Astrocyte (in vitro differentiated cells and primary cell): ENCODE results near the gene NOS1AP. TPM values are rescaled to one million over a fixed set of nuclear protein-coding genes. Genes with fewer than 3 reads are reported as not detected.
"Not testable (repeated sequence)": the region's sequence is repeated elsewhere in the genome, so short reads cannot be mapped to it uniquely, and the experiment has no call there.

Experiments
- DNase-seq: peaks from one replicate; pipeline ENCODE4 v3.0.0-alpha.2; 2010; ENCODE audit warnings: low read depth
- FAIRE-seq: peaks from 2 replicates; lab custom pipeline; 2011; peaks lifted over from hg19 to GRCh38; lab: Jason Lieb, UNC
- H2AFZ ChIP-seq: 2 replicates; pipeline ENCODE4 v1.6.0; 2012; ENCODE audit warnings: low read depth, low read length, inconsistent platforms
- H3K27ac ChIP-seq: 2 replicates; pipeline ENCODE4 v1.5.1; 2011; ENCODE audit warnings: low read depth, low read length, inconsistent platforms
- H3K27me3 ChIP-seq: 2 replicates; pipeline ENCODE4 v1.6.0; 2011; ENCODE audit warnings: low read length, inconsistent platforms; ENCODE audit not compliant: insufficient read depth
- H3K36me3 ChIP-seq: 2 replicates; pipeline ENCODE4 v1.5.1; 2011; ENCODE audit warnings: low read length, inconsistent platforms; ENCODE audit not compliant: insufficient read depth
- H3K4me1 ChIP-seq: 2 replicates; pipeline ENCODE4 v1.5.1; 2011; ENCODE audit warnings: low read length, inconsistent platforms; ENCODE audit not compliant: insufficient read depth
- H3K4me2 ChIP-seq: 2 replicates; pipeline ENCODE4 v1.6.0; 2012; ENCODE audit warnings: low read length, inconsistent platforms
- H3K4me3 ChIP-seq: 2 replicates; pipeline ENCODE4 v1.5.1; 2011; ENCODE audit warnings: low read depth, mild to moderate bottlenecking, low read length, inconsistent platforms; ENCODE audit not compliant: insufficient read depth
- H3K79me2 ChIP-seq: 2 replicates; pipeline ENCODE4 v1.6.0; 2012; ENCODE audit warnings: mild to moderate bottlenecking, low read length, inconsistent platforms; ENCODE audit not compliant: insufficient read depth
- H3K9ac ChIP-seq: 2 replicates; pipeline ENCODE4 v1.6.0; 2012; ENCODE audit warnings: mild to moderate bottlenecking, low read length, inconsistent platforms
- H3K9me3 ChIP-seq: 2 replicates; pipeline ENCODE4 v1.5.1; 2012; ENCODE audit warnings: low read depth, mild to moderate bottlenecking, low read length, inconsistent platforms; ENCODE audit not compliant: insufficient read depth
- H4K20me1 ChIP-seq: 2 replicates; pipeline ENCODE4 v1.6.0; 2012; ENCODE audit warnings: low read length, inconsistent platforms; ENCODE audit not compliant: insufficient read depth
- H3K27ac Mint-ChIP-seq: one replicate; pipeline ENCODE4 v1.8.0; 2021; ENCODE audit warnings: mild to moderate bottlenecking, mixed read lengths; ENCODE audit not compliant: unreplicated experiment
- H3K27me3 Mint-ChIP-seq: one replicate; pipeline ENCODE4 v1.8.0; 2021; ENCODE audit warnings: low read depth, mixed read lengths; ENCODE audit not compliant: unreplicated experiment
- H3K36me3 Mint-ChIP-seq: one replicate; pipeline ENCODE4 v1.8.0; 2021; ENCODE audit warnings: low read depth, mixed read lengths; ENCODE audit not compliant: unreplicated experiment
- H3K4me1 Mint-ChIP-seq: one replicate; pipeline ENCODE4 v1.8.0; 2021; ENCODE audit warnings: low read depth, mixed read lengths; ENCODE audit not compliant: unreplicated experiment
- H3K4me3 Mint-ChIP-seq: one replicate; pipeline ENCODE4 v1.8.0; 2021; ENCODE audit warnings: mild to moderate bottlenecking, moderate library complexity, mixed read lengths; ENCODE audit not compliant: unreplicated experiment
- H3K9me3 Mint-ChIP-seq: one replicate; pipeline ENCODE4 v1.8.0; 2021; ENCODE audit warnings: mild to moderate bottlenecking, mixed read lengths; ENCODE audit not compliant: unreplicated experiment
- EZH2 ChIP-seq: IDR thresholded peaks from 2 replicates; pipeline ENCODE4 v1.6.1; 2012; ENCODE audit warnings: mild to moderate bottlenecking, low read length, inconsistent platforms; ENCODE audit not compliant: insufficient read depth
- total RNA-seq: library from RNA; stranded (reverse); gene quantifications from 2 replicates; pipeline ENCODE4 v1.2.1, GENCODE V29; 2021
- TF ChIP-seq, protein P1 (sequence below): IDR thresholded peaks from 2 replicates; pipeline ENCODE4 v1.5.1; 2011; ENCODE audit warnings: low read depth, mild to moderate bottlenecking, inconsistent platforms, low read length, moderate library complexity; ENCODE audit not compliant: insufficient read depth

Gene NOS1AP
- total RNA-seq, 1 donor from 2014 or later, result 1.2 TPM

DNA sequence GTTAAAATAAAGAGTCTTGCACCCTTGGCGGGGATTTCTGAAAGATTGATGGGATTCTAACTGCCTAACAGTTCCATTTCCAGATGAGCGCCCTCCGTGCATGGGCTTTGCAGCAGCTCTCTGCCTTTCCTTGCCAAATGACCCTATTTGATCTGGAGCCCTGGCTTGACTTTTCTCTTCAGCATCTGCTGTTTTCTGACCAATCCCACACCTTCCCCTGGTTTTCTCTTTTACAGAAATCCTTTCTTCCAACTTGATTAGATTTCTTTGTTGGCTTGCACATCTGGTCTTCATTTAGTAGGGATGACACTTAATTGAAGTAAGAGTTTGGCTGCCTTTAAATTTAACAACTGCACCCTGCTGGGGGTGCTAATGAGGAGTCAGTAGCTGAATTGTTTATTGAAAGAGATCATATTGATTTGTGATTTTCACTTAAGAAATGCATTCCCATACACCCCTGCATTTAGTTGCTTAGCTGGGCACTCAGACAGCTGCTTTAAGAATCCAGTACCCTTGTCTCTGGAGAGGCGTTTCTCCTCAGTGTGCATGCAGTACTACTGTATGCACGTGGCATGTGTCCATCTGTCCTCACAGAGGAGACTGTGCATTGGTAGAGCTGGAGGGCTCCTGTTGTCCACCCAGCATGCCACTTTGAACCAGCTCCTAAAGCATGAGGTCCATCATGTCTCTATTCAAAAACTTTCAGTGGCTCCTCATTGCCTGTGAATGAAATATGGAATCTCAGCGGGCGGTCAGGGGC lies 99.7 kb downstream of the NOS1AP start:
- Histone ChIP-seq H3K79me2 (no peaks in the 10 kb centered on the region), H3K27ac (no peak overlapping the region), H3K4me2 (no peak overlapping the region), H3K4me1 (no peaks in the 10 kb centered on the region), H2AFZ (no peak overlapping the region), H3K9ac (no peak overlapping the region), H3K4me3 (no peak overlapping the region), H4K20me1 (no peaks in the 10 kb centered on the region), H3K9me3 (no peaks in the 10 kb centered on the region), H3K27me3 (peaks cover 11% of the 10 kb centered on the region), H3K36me3 (no peaks in the 10 kb centered on the region)
- H3K4me3 Mint-ChIP-seq, result no peak overlapping the region
- DNase-seq, result peak; percentile 24
- no peaks in the 10 kb centered on the region for H3K36me3 Mint-ChIP-seq
- no peaks in the 10 kb centered on the region for H3K9me3 Mint-ChIP-seq
- no peak for FAIRE-seq
- H3K4me1 Mint-ChIP-seq, result peaks cover 7% of the 10 kb centered on the region
- H3K27ac Mint-ChIP-seq, result no peak overlapping the region
- H3K27me3 Mint-ChIP-seq, result peaks cover 18% of the 10 kb centered on the region
- TF ChIP-seq, protein P1, sequence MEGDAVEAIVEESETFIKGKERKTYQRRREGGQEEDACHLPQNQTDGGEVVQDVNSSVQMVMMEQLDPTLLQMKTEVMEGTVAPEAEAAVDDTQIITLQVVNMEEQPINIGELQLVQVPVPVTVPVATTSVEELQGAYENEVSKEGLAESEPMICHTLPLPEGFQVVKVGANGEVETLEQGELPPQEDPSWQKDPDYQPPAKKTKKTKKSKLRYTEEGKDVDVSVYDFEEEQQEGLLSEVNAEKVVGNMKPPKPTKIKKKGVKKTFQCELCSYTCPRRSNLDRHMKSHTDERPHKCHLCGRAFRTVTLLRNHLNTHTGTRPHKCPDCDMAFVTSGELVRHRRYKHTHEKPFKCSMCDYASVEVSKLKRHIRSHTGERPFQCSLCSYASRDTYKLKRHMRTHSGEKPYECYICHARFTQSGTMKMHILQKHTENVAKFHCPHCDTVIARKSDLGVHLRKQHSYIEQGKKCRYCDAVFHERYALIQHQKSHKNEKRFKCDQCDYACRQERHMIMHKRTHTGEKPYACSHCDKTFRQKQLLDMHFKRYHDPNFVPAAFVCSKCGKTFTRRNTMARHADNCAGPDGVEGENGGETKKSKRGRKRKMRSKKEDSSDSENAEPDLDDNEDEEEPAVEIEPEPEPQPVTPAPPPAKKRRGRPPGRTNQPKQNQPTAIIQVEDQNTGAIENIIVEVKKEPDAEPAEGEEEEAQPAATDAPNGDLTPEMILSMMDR, result no peak
- TF ChIP-seq EZH2, result no peak

DNA sequence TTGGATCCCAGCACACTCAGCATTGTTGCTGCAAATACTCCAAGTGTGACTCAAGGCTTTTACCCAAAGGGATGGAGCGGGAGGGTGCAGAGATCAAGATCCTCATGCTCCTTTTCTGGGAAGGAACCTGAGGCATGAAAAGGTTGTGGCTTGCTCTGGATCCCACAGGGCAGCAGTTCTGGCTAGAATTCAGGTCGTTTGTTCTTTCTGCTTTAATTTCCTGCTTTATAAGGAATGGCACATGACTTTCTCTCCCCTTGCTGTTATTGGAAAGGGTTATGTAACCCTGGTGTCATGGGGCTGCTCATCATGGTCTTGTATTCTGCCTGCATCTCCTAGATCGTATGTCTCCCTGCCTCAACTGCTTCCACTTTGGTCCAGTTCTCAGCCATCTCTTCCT lies 101.6 kb downstream of the NOS1AP start:
- H3K27me3 ChIP-seq, result peaks cover 10% of the 10 kb centered on the region
- no peak overlapping the region for H3K27ac Mint-ChIP-seq
- H3K4me2 ChIP-seq, result no peak overlapping the region
- no peaks in the 10 kb centered on the region for H3K79me2 ChIP-seq
- DNase-seq (peak; percentile 59), FAIRE-seq (no peak)
- H3K27me3 Mint-ChIP-seq, result peaks cover 18% of the 10 kb centered on the region
- no peak overlapping the region for H2AFZ ChIP-seq
- no peaks in the 10 kb centered on the region for H3K4me1 ChIP-seq
- H3K4me3 Mint-ChIP-seq, result no peak overlapping the region
- H3K9me3 Mint-ChIP-seq, result no peaks in the 10 kb centered on the region
- no peaks in the 10 kb centered on the region for H3K36me3 ChIP-seq
- no peak overlapping the region for H3K9ac ChIP-seq
- H3K36me3 Mint-ChIP-seq, result no peaks in the 10 kb centered on the region
- no peak for TF ChIP-seq EZH2
- TF ChIP-seq, protein P1, result no peak
- peaks cover 17% of the 10 kb centered on the region for H3K4me1 Mint-ChIP-seq
- no peaks in the 10 kb centered on the region for H4K20me1 ChIP-seq
- H3K27ac ChIP-seq, result no peak overlapping the region
- H3K9me3 ChIP-seq, result no peaks in the 10 kb centered on the region
- H3K4me3 ChIP-seq, result no peak overlapping the region

GRCh38 chr1:162172311-162173102 lies 103.0 kb downstream of the NOS1AP start:
- Mint-ChIP-seq H3K27ac (no peak overlapping the region), H3K27me3 (peaks cover 14% of the 10 kb centered on the region), H3K9me3 (no peaks in the 10 kb centered on the region), H3K4me1 (peaks cover 23% of the 10 kb centered on the region), H3K4me3 (no peak overlapping the region), H3K36me3 (no peaks in the 10 kb centered on the region)
- Histone ChIP-seq H3K4me1 (no peaks in the 10 kb centered on the region), H3K9ac (no peak overlapping the region), H3K27ac (no peak overlapping the region), H3K4me3 (no peak overlapping the region), H3K36me3 (no peaks in the 10 kb centered on the region), H3K4me2 (no peak overlapping the region), H3K27me3 (no peaks in the 10 kb centered on the region), H2AFZ (no peak overlapping the region), H3K9me3 (no peaks in the 10 kb centered on the region), H3K79me2 (no peaks in the 10 kb centered on the region), H4K20me1 (no peaks in the 10 kb centered on the region)
- DNase-seq (no peak), FAIRE-seq (no peak)
- TF ChIP-seq EZH2, result no peak
- TF ChIP-seq, protein P1, result no peak

GRCh38 chr1:162173607-162174006 lies 104.1 kb downstream of the NOS1AP start:
- H3K4me3 Mint-ChIP-seq, H3K9ac ChIP-seq, H3K27me3 Mint-ChIP-seq, H3K4me3 ChIP-seq, H4K20me1 ChIP-seq, H3K4me1 ChIP-seq, H3K27ac ChIP-seq, H3K9me3 Mint-ChIP-seq, H2AFZ ChIP-seq, H3K36me3 ChIP-seq, H3K9me3 ChIP-seq, H3K36me3 Mint-ChIP-seq, FAIRE-seq, H3K27ac Mint-ChIP-seq, DNase-seq, H3K79me2 ChIP-seq, H3K4me2 ChIP-seq, H3K27me3 ChIP-seq: not testable (repeated sequence)
- H3K4me1 Mint-ChIP-seq, result peaks cover 23% of the 10 kb centered on the region
